ENCODE results near the gene SOX11. TPM values are rescaled to one million over a fixed set of nuclear protein-coding genes. Genes with fewer than 3 reads are reported as not detected.

The SOX11 gene
- total and polyA plus RNA-seq, 2 of the 8 experiments (the other 6 are each of a cell fraction or from before 2014, with no cell fraction given) = 9.0 to 55.6 TPM

DNA sequence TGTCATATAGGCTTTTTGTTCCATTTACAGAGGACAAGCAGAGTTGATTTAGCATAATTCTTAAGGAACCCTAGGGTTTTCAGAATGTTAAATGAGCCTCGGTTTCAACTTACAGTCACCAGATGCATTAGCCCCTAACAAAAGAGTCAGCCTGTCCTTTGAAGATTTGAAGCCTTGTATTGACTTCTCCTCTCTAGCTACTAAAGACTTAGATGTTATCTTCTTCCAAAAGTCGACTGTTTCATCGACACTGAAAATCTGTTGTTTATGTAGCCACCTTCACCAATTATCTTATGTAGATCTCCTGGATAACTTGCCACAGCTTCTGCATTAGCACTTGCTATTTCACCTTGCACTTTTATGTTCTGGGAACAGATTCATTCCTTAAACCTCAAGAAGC is 31.6 kb upstream of the SOX11 start (continued):
- TF ChIP-seq, protein P1, sequence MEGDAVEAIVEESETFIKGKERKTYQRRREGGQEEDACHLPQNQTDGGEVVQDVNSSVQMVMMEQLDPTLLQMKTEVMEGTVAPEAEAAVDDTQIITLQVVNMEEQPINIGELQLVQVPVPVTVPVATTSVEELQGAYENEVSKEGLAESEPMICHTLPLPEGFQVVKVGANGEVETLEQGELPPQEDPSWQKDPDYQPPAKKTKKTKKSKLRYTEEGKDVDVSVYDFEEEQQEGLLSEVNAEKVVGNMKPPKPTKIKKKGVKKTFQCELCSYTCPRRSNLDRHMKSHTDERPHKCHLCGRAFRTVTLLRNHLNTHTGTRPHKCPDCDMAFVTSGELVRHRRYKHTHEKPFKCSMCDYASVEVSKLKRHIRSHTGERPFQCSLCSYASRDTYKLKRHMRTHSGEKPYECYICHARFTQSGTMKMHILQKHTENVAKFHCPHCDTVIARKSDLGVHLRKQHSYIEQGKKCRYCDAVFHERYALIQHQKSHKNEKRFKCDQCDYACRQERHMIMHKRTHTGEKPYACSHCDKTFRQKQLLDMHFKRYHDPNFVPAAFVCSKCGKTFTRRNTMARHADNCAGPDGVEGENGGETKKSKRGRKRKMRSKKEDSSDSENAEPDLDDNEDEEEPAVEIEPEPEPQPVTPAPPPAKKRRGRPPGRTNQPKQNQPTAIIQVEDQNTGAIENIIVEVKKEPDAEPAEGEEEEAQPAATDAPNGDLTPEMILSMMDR (IDR thresholded peaks at IDR 0.05; ENCODE audit: control extremely low read depth in 1 of 3, insufficient read depth in 1 of 3, low read depth in 1 of 3, low read length in 3 of 3) = no peak
